Small intestine (tissue), 7 donors: ENCODE measurements around the gene FZD8. TPM values are rescaled to one million over a fixed set of nuclear protein-coding genes. Genes with fewer than 3 reads are reported as not detected.
A peak's percentile ranks its signal among the peaks of the same experiment; 100 is the strongest.

ENCODE experiments used
- DNase-seq, 2 donors: peaks; one replicate each; pipeline versions ENCODE4 v3.0.0 to v3.0.0-alpha.2; 2013
- FAIRE-seq: peaks from 2 replicates; lab custom pipeline; 2012; peaks lifted over from hg19 to GRCh38; lab: Jason Lieb, UNC
- H3K27ac ChIP-seq, 3 donors: one replicate each; pipeline ENCODE4 v1.5.1; 2013; ENCODE audit warnings: low read length in 2 of 3, mild to moderate bottlenecking in 2 of 3, control low read depth in 1 of 3, inconsistent platforms in 1 of 3, low read depth in 1 of 3, moderate library complexity in 1 of 3
- H3K27me3 ChIP-seq, 3 donors: one replicate each; pipeline ENCODE4 v1.6.1; 2013; ENCODE audit warnings: low read length in 3 of 3, inconsistent platforms in 1 of 3; ENCODE audit not compliant: control insufficient read depth in 3 of 3, insufficient read depth in 3 of 3
- H3K36me3 ChIP-seq, 3 donors: one replicate each; pipeline ENCODE4 v1.6.1; 2013; ENCODE audit warnings: low read length in 3 of 3, inconsistent platforms in 1 of 3, low read depth in 1 of 3, mild to moderate bottlenecking in 1 of 3, moderate library complexity in 1 of 3; ENCODE audit not compliant: control insufficient read depth in 3 of 3, insufficient read depth in 2 of 3
- H3K4me1 ChIP-seq, 3 donors: one replicate each; pipeline ENCODE4 v1.6.1; 2013; ENCODE audit warnings: low read length in 2 of 3, inconsistent platforms in 1 of 3, low read depth in 1 of 3, mild to moderate bottlenecking in 1 of 3, moderate library complexity in 1 of 3; ENCODE audit not compliant: control insufficient read depth in 3 of 3, insufficient read depth in 2 of 3
- H3K4me3 ChIP-seq, 3 donors: one replicate each; pipeline ENCODE4 v1.5.1; 2013; ENCODE audit warnings: low read length in 3 of 3, control low read depth in 1 of 3, inconsistent platforms in 1 of 3, low read depth in 1 of 3, mild to moderate bottlenecking in 1 of 3, moderate library complexity in 1 of 3
- H3K9me3 ChIP-seq, 2 donors: one replicate each; pipeline ENCODE4 v1.6.1; 2013; ENCODE audit warnings: low read depth in 1 of 2, low read length in 1 of 2; ENCODE audit not compliant: control insufficient read depth in 2 of 2, insufficient read depth in 1 of 2
- polyA plus RNA-seq, 4 donors: library from polyadenylated mRNA; stranded (reverse) in 3 of 4; unstranded in 1 of 4; fragments of 200-250 nt in 3 of 4; fragments of 120-200 nt in 1 of 4; gene quantifications; one replicate each; pipeline versions ENCODE4 v1.2.1 to v1.2.3, GENCODE V29; 2013
- donor health status: healthy with polysubstance abuse.
- donor health status: control.
- donor health status: control.
- donor health status: Bipolar disorder and iron deficiency.
- donor health status: healthy.

Gene FZD8
- polyA plus RNA-seq, 4 donors: 0.27 to 4.3 (median 1.6) TPM; not detected in 1

GRCh38 chr10:35588836-35589235 lies 53.3 kb downstream of the FZD8 start:
- H3K36me3 ChIP-seq: no peaks in the 10 kb centered on the region
- DNase-seq: peak in 1 of 2 donors; percentile 12
- H3K4me3 ChIP-seq: no peak overlapping the region
- H3K27ac ChIP-seq: no peak overlapping the region
- peaks cover 0 to 4% (median 0%) of the 10 kb centered on the region in 3 donors for H3K4me1 ChIP-seq
- H3K27me3 ChIP-seq: no peaks in the 10 kb centered on the region
- no peak for FAIRE-seq
- peaks cover 0 to 8% of the 10 kb centered on the region in 2 donors for H3K9me3 ChIP-seq

Other genes with a start within 250 kb of the FZD8 start
- under 1 TPM in 2 of 4 donors, not detected in 2; 0.03 to 0.09 TPM for gene GJD4, start 37.0 kb downstream of the FZD8 start, polyA plus RNA-seq